Colonic mucosa (tissue), 4 donors: Measurements from ENCODE around the gene CD96. TPM values are rescaled to one million over a fixed set of nuclear protein-coding genes. Genes with fewer than 3 reads are reported as not detected.
"Not testable (repeated sequence)": the region's sequence is repeated elsewhere in the genome, so short reads cannot be mapped to it uniquely, and the experiment has no call there.

Source experiments
- DNase-seq: peaks from one replicate; pipeline ENCODE4 v3.0.0-alpha.2; 2020
- H3K27ac ChIP-seq: fragments of 200-600 bp; one replicate; pipeline ENCODE4 v1.8.0; 2021
- H3K27me3 ChIP-seq: fragments of 200-600 bp; one replicate; pipeline ENCODE4 v1.8.0; 2021
- H3K36me3 ChIP-seq: fragments of 200-600 bp; one replicate; pipeline ENCODE4 v1.8.0; 2021
- H3K4me1 ChIP-seq: fragments of 200-600 bp; one replicate; pipeline ENCODE4 v1.8.0; 2021; ENCODE audit warnings: mild to moderate bottlenecking
- H3K4me3 ChIP-seq: fragments of 200-600 bp; one replicate; pipeline ENCODE4 v1.8.0; 2021
- H3K9ac ChIP-seq, 2 donors: one replicate each; pipeline ENCODE4 v1.7.0; 2013; ENCODE audit warnings: control low read depth in 2 of 2, low read depth in 2 of 2, low read length in 2 of 2
- H3K9me3 ChIP-seq: fragments of 200-600 bp; one replicate; pipeline ENCODE4 v1.8.0; 2021
- intact Hi-C: fragments of 100-400 bp; cut with DNase I; formaldehyde crosslinking; loops from one replicate; pipeline ENCODE4 v1.14.1; 2022
- total RNA-seq, 2 donors: library from RNA; stranded (reverse); fragmentation: NEBNext Ultra II Directional in 1 of 2; extraction: Animal tissue kit (Norgen Biotek cat#: 25700) in 1 of 2; gene quantifications; one replicate each; pipeline ENCODE4 v1.2.1, GENCODE V29; 2021
- TF ChIP-seq, protein P1 (sequence below): fragments of 200-600 bp; IDR thresholded peaks from one replicate; pipeline ENCODE4 v1.8.0; 2022; ENCODE audit warnings: antibody characterized with exemption, mild to moderate bottlenecking
- donor health status: healthy.
- donor health status: DM: no; HTN: no; CAD: no.
- donor health status: DM: no; HTN: no; CAD: no.

CD96 gene
- total RNA-seq, 2 donors from 2014 or later: 1.7 to 2.8 TPM

DNA sequence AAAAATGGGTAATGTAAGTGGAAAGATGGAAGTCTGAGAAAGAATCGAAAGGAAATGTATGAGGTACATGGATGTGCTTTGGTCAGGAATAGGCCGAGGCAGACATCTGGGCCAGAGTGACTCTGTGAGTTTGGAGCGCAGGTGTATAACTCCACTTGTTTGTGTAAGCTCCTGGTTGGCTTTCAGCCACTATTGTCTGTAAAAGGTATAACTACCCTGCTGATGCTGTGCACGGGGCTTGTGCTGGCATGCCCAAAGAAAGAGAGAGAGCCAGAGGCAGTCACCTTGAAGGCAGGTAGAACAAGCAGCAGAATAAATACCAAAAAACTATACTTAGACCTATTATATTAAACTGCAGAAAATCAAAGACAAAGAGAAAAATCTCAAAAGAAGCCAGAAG, 32.7 kb upstream of the CD96 start:
- Histone ChIP-seq H3K4me1 (no peaks in the 10 kb centered on the region), H3K36me3 (no peaks in the 10 kb centered on the region), H3K27me3 (no peaks in the 10 kb centered on the region), H3K9ac (no peak overlapping the region), H3K4me3 (no peak overlapping the region), H3K9me3 (no peaks in the 10 kb centered on the region), H3K27ac (no peak overlapping the region)
- intact Hi-C loops: no loop called here
- no peak for DNase-seq
- TF ChIP-seq, protein P1, sequence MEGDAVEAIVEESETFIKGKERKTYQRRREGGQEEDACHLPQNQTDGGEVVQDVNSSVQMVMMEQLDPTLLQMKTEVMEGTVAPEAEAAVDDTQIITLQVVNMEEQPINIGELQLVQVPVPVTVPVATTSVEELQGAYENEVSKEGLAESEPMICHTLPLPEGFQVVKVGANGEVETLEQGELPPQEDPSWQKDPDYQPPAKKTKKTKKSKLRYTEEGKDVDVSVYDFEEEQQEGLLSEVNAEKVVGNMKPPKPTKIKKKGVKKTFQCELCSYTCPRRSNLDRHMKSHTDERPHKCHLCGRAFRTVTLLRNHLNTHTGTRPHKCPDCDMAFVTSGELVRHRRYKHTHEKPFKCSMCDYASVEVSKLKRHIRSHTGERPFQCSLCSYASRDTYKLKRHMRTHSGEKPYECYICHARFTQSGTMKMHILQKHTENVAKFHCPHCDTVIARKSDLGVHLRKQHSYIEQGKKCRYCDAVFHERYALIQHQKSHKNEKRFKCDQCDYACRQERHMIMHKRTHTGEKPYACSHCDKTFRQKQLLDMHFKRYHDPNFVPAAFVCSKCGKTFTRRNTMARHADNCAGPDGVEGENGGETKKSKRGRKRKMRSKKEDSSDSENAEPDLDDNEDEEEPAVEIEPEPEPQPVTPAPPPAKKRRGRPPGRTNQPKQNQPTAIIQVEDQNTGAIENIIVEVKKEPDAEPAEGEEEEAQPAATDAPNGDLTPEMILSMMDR: no peak

DNA sequence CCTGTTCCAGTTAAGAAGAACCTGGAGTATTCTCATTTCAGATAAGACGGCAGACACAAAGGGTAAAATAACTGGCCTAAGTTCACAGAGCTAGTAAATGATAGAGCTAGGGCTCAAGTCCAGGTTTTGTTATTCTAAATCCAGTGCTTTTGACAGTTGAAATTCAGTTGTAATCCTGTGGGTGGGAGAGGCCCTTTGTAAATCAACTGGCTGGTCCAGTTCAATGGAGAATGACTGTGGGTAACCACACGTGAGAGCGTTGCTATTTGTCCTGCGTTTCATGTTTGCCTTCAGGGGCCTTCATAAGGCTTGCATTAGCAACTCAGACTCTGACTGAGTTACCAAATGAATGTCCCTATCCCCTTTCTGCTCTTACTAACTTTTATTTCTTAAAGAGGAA, 24.2 kb upstream of the CD96 start:
- intact Hi-C loops: no loop called here
- DNase-seq: no peak
- TF ChIP-seq, protein P1: no peak
- H3K4me1 ChIP-seq: no peaks in the 10 kb centered on the region
- no peak overlapping the region for H3K27ac ChIP-seq
- H3K9ac ChIP-seq: no peak overlapping the region
- H3K4me3 ChIP-seq: no peak overlapping the region
- no peaks in the 10 kb centered on the region for H3K27me3 ChIP-seq
- no peaks in the 10 kb centered on the region for H3K9me3 ChIP-seq
- H3K36me3 ChIP-seq: no peaks in the 10 kb centered on the region

DNA sequence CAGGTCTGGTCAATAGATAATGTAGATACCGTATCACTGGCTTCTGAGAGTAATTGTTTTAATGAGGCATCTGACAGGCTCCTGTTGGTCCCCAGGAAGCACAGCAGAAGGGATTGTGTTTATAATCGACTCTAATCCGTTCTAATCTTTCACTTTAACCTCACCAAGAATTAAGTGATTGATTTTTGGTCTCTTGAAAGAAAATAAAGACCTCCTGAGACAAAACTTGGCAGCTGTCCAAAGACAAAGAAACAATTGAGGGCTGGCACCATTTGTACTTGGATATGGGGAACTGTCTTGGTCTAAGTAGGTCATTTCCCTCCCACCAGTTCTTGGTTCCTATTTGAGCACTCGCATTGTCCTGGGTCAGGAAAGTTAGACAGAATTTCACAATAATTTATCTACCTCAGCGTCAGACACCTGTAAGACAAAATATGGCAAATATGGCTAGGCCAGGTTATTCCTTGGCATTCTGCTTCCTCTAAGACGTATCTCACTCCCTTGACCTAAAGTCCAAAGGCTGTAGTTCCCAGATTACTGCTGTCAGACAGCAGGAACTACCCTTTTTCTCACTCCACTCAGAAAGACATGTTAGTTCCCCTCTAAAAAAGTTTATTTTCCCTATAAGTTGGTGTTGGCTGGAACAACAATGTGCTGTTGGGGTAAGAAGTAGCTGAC, 22.7 kb upstream of the CD96 start:
- Histone ChIP-seq H3K36me3 (no peaks in the 10 kb centered on the region), H3K4me1 (no peaks in the 10 kb centered on the region), H3K4me3 (no peak overlapping the region), H3K27me3 (no peaks in the 10 kb centered on the region), H3K9ac (no peak overlapping the region), H3K27ac (no peak overlapping the region), H3K9me3 (no peaks in the 10 kb centered on the region)
- DNase-seq: no peak
- TF ChIP-seq, protein P1: no peak
- intact Hi-C loops: no loop called here

DNA sequence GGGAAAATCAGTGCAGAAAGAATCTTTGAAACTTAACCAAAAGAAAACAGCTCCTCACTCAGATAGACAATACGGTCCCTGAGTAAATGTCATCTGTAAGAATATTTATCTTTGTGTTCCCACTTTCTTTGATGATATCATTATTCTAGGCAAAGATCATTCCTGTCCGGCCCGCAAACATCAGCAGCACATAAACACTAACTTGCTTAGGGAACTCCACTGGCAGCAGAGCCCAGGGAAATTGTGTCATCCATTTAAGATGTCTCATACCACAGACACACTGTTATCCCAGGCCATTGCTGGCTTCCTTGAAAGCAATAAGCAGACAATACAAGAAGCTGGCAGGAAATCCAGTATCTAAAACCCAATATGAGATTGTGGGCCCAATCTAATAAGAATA, 20.1 kb upstream of the CD96 start:
- H3K36me3 ChIP-seq: no peaks in the 10 kb centered on the region
- no peak for DNase-seq

DNA sequence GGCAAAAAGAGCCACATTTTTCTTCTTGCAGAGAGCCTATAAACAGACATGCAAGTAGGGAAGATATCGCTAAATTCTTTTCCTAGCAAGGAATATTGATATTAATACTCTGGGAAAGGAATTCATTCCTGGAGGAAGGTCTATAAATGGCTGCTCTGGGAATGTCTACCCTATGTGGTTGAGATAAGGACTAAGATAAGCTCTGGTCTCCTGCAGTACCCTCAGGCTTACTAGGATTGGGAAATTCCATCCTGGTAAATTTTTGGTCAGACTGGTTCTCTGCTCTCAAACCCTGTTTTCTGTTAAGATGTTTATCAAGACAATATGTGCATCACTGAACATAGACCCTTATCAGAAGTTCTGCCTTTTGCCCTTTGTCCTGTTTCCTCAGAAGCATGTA, 17.5 kb upstream of the CD96 start:
- DNase-seq, H3K4me3 ChIP-seq, H3K9me3 ChIP-seq, H3K36me3 ChIP-seq, H3K9ac ChIP-seq, H3K4me1 ChIP-seq, H3K27me3 ChIP-seq, H3K27ac ChIP-seq, intact Hi-C loops: not testable (repeated sequence)

More for the DNA sequence above, 20.1 kb upstream of the CD96 start:
- TF ChIP-seq, protein P1: no peak
- H3K4me1 ChIP-seq: no peaks in the 10 kb centered on the region
- intact Hi-C loops: no loop called here
- no peak overlapping the region for H3K4me3 ChIP-seq
- H3K9ac ChIP-seq: no peak overlapping the region
- H3K27ac ChIP-seq: no peak overlapping the region
- H3K9me3 ChIP-seq: no peaks in the 10 kb centered on the region
- no peaks in the 10 kb centered on the region for H3K27me3 ChIP-seq

DNA sequence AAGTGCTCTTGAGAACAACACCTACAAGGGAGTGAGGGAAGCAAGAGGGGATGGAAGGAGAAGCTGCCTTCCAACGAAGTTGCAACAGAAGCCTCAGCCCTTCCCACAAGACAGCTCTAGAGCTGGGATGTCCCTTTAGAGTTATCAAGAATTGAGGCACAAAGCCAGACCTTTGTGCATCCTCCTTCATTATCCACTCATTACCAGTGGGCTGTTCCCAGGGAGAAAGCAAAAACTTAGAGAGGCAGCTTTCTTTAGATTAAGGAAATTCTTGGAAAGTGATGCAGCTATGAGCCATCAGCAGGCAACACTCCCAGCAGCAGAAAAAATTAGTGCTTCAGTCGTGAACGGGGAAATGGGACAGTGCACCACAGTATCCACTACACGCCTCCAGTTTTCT, 10.6 kb upstream of the CD96 start:
- H3K9me3 ChIP-seq: no peaks in the 10 kb centered on the region
- DNase-seq: no peak
- H3K4me3 ChIP-seq: no peak overlapping the region
- TF ChIP-seq, protein P1: no peak
- no peak overlapping the region for H3K9ac ChIP-seq
- no peaks in the 10 kb centered on the region for H3K27me3 ChIP-seq
- no peak overlapping the region for H3K27ac ChIP-seq
- H3K4me1 ChIP-seq: no peaks in the 10 kb centered on the region
- H3K36me3 ChIP-seq: no peaks in the 10 kb centered on the region
- intact Hi-C loops: no loop called here
